ENCODE data around the gene RPS6KA2.

DNA sequence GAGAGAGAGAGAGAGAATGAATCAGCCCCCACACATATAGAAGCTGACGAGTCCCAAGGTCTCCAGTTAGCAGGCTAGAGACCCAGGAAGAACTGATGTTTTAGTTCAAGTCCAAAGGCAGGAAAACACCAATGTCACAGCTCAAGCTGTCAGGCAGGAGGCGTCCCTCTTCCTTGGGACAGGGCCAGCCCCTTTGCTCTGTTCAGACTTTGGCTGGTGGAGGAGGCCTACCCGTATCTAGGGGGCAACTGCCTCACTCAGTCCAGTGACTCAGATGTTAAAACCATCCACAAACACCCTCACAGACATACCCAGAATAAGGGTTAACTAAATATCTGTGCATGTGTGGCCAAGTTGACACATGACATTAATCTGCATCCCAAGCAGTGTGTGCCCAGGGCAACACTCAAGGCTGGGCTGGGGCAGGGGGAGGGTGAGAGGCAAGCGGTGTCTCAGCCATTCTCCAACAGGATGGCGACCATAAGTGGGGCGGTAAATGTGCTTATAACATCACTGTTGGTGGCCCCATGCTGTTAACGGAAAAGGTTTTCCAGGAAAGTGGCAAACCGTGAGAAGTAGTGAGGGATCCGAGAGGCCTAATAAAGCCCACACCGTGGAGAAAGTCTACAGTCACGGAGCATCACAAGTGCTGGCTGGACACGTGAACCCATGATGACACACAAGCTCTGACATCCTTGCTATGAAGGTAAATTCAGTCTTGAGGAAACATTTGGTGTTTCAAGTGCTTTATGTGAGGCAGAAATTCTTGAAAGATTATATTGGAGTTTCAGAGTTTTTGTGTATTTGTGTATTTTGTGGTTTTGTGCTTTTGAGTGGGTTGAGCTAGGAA lies 68.7 kb downstream of the RPS6KA2 start:
- TF ChIP-seq, protein P1, sequence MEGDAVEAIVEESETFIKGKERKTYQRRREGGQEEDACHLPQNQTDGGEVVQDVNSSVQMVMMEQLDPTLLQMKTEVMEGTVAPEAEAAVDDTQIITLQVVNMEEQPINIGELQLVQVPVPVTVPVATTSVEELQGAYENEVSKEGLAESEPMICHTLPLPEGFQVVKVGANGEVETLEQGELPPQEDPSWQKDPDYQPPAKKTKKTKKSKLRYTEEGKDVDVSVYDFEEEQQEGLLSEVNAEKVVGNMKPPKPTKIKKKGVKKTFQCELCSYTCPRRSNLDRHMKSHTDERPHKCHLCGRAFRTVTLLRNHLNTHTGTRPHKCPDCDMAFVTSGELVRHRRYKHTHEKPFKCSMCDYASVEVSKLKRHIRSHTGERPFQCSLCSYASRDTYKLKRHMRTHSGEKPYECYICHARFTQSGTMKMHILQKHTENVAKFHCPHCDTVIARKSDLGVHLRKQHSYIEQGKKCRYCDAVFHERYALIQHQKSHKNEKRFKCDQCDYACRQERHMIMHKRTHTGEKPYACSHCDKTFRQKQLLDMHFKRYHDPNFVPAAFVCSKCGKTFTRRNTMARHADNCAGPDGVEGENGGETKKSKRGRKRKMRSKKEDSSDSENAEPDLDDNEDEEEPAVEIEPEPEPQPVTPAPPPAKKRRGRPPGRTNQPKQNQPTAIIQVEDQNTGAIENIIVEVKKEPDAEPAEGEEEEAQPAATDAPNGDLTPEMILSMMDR (IDR thresholded peaks at IDR 0.05) = no peak
- no peak for TF ChIP-seq EZH2 (IDR thresholded peaks at IDR 0.05; ENCODE audit: borderline replicate concordance, insufficient read depth, low read depth, low read length, poor library complexity, severe bottlenecking)

Measured in B cell (primary cell).